Right renal cortex interstitium (tissue), 3 donors: ENCODE data around the gene ATP5F1C. TPM values are rescaled to one million over a fixed set of nuclear protein-coding genes. Genes with fewer than 3 reads are reported as not detected.

ENCODE experiments used
- DNase-seq, 3 donors: peaks; one replicate each; pipeline ENCODE4 v3.0.0-alpha.2; 2013; ENCODE audit warnings: low read depth in 3 of 3, low spot score in 2 of 3
- polyA plus RNA-seq, 3 donors: library from polyadenylated mRNA; unstranded; fragments of 120-200 nt; gene quantifications; one replicate each; pipeline ENCODE4 v1.2.1, GENCODE V29; 2013; ENCODE audit not compliant: insufficient read length in 3 of 3

ATP5F1C gene
- polyA plus RNA-seq, 3 donors: 426 to 453 (median 442) TPM

GRCh38 chr10:7834262-7834661, 46.3 kb downstream of the ATP5F1C start:
- no peak for DNase-seq

DNA sequence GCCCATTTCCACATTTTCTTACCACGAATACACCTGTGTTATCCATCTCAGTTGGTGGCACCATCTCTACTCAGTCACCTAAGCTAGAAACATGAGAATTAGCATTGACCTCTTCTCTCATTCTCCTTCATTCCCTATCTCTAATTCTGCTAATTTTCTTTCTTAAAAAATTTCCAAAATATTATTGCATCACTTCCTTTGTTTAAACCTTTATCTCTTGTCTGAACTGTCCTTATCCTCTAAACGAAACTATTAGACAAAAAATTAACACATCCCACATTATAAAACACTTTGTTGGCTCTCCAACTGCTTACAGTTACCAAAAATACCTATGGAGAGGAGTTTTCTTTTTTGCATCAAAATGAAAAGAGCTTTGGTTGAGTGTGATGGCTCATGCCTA, 48.6 kb downstream of the ATP5F1C start:
- DNase-seq: no peak

DNA sequence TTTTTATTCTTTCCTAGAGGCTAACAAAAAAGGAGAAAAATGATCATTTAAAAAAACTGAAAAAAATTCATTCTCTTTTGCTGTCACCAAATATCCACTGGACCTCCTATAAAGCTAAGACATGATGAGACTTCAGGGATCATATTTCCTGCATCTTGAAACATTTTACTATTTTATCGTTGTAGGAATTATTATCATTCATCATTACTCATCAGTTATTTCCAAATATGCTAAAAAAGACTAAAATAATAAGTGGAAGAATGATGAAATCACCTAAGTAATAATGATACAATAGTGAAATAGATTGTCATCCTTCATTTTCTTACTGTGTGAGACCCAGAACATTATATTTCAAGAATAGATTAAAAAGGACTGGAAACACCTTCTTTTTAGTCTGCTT, 58.6 kb downstream of the ATP5F1C start:
- no peak for DNase-seq

DNA sequence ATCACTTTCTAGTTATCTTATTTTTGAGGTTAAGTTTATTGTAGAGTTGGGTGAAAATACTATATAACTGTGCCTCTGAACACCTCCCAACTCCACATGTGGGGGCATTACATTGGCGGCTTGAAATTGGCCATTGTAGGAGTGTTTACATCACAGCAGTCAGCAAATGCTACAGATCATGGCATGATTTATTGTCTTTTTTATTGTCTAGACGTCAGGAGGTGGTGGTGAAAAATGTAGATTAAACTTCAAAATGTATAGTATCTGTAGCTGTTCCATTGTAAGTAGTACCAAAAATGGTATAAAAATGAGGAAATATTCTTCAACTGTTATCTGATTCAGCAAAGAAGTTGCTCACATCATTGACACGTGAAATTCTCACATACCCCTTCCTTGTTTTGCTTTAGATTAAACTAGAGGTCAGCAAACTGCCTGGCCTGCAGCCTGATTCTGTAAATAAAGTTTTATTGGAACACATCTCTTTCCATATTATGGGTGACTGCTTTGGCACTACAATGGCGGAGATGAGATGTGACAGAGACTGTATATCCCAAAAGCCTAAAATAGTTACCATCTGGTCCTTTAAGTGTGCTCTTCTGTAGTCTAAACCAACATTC, 65.4 kb downstream of the ATP5F1C start:
- no peak for DNase-seq

DNA sequence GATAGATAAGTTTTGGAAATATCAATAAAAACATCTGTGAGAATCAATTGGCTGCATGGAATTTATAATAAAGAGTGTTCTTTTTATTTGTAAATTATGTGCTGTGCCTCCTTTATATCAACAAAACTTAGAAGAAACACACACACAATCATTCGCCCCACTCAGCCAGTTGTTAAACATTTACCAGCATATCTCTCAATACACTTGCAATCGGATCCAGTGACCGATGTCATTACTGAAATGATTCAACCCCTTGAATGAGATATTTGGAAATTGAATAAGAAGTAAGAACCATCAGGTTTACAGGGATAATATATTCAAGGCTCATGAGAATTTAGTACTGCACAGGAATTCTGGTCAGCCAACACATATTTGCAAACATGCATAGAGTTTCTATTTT, 65.9 kb downstream of the ATP5F1C start:
- DNase-seq: no peak

- DNase-seq: no peak
These were observed 67.2 kb downstream of the ATP5F1C start for GRCh38 chr10:7855205-7855604.

- no peak for DNase-seq
These were observed 68.7 kb downstream of the ATP5F1C start for GRCh38 chr10:7856678-7857077.

DNA sequence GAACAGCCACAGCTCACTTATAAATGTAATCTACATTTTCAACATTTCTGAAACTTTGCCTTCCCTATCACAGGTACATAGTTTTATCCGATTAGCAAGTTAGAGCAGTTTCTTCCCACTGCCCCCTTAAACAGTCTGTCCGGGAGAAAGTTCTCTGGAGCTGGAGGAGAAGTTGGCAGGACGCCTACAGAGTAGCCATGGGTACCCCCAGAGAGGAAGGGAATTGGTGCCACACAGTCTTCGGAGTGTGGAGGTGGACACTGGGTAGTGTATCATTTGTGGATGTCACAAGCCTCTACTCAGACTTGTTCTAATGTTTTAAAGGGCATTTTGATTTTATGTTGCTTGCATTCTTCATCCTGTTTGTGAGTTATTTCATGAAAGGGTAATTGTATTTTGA, 69.3 kb downstream of the ATP5F1C start:
- DNase-seq: no peak

Other genes starting within 250 kb of the ATP5F1C start
- 10 to 100 TPM; 21.9 to 25.9 (median 24.2) TPM for gene ITIH5, start 121.2 kb upstream of the ATP5F1C start, polyA plus RNA-seq
- under 1 TPM; 0.19 to 0.61 (median 0.42) TPM for gene ITIH2, start 84.9 kb upstream of the ATP5F1C start, polyA plus RNA-seq
- gene KIN, start 184 bp upstream of the ATP5F1C start, polyA plus RNA-seq: 10 to 100 TPM; 23.5 to 25.0 (median 23.6) TPM
- 10 to 100 TPM; 11.4 to 12.0 (median 11.5) TPM for gene TAF3, start 30.3 kb downstream of the ATP5F1C start, polyA plus RNA-seq